Sigmoid colon (tissue), 7 donors: Measurements from ENCODE around the gene KCTD3. TPM values are rescaled to one million over a fixed set of nuclear protein-coding genes. Genes with fewer than 3 reads are reported as not detected.
A peak's percentile ranks its signal among the peaks of the same experiment; 100 is the strongest.

Source experiments
- DNase-seq: peaks from one replicate; pipeline ENCODE4 v3.0.0-alpha.2; 2019
- H3K27ac ChIP-seq, 4 donors: fragments of 200-600 bp; sonication (generic); one replicate each; pipeline ENCODE4 v1.5.1; 2016 to 2019; ENCODE audit warnings: mild to moderate bottlenecking in 1 of 4
- H3K27me3 ChIP-seq, 3 donors: fragments of 200-600 bp; sonication (generic); one replicate each; pipeline ENCODE4 v1.5.1; 2019; ENCODE audit warnings: mild to moderate bottlenecking in 1 of 3
- H3K36me3 ChIP-seq, 4 donors: fragments of 200-600 bp; sonication (generic); one replicate each; pipeline ENCODE4 v1.5.1; 2016 to 2019
- H3K4me1 ChIP-seq, 4 donors: fragments of 200-600 bp; sonication (generic); one replicate each; pipeline ENCODE4 v1.5.1; 2017 to 2019
- H3K4me3 ChIP-seq, 4 donors: fragments of 200-600 bp; sonication (generic); one replicate each; pipeline ENCODE4 v1.5.1; 2017 to 2019; ENCODE audit warnings: mild to moderate bottlenecking in 2 of 4, moderate library complexity in 1 of 4
- H3K9me3 ChIP-seq, 4 donors: fragments of 200-600 bp in 3 of 4; sonication (generic) in 3 of 4; one replicate each; pipeline versions ENCODE4 v1.5.1 to v1.6.1; 2013 to 2019
- EP300 ChIP-seq, 4 donors: sonication (generic); formaldehyde crosslinking; IDR thresholded peaks; one replicate each; pipeline ENCODE4 v1.6.1; 2017; ENCODE audit warnings: antibody characterized with exemption in 4 of 4
- POLR2A ChIP-seq, 2 donors: fragments of 450-650 bp; IDR thresholded peaks; one replicate each; pipeline ENCODE4 v1.6.1; 2016; ENCODE audit warnings: antibody characterized with exemption in 2 of 2, mild to moderate bottlenecking in 2 of 2, moderate library complexity in 2 of 2
- POLR2AphosphoS5 ChIP-seq, 4 donors: sonication (generic); formaldehyde crosslinking; IDR thresholded peaks; one replicate each; pipeline ENCODE4 v1.6.1; 2017; ENCODE audit warnings: antibody characterized with exemption in 4 of 4
- WGBS, 2 donors: extraction: QIAGEN DNeasy Blood & Tissue Kit; methylation state at CpG; one replicate each; pipeline ENCODE4 v1.1.7; 2013; 5-methylcytosine and 5-hydroxymethylcytosine counted together
- intact Hi-C: fragments of 100-400 bp; cut with DNase I; formaldehyde crosslinking; loops from one replicate; pipeline ENCODE4 v1.15.1; 2023
- polyA plus RNA-seq, 3 donors: library from polyadenylated mRNA; stranded (reverse); fragments of 200-250 nt; gene quantifications; one replicate each; pipeline ENCODE4 v1.2.3, GENCODE V29; 2013
- total RNA-seq, 4 donors: library from RNA; depleted of rRNA; stranded (reverse); fragments of >200 nt; gene quantifications; one replicate each; pipeline ENCODE4 v1.1.0, GENCODE V29; 2016
- TF ChIP-seq, protein P1 (sequence below), 4 experiments: fragments of 450-650 bp in 3 of 4; fragments of 200-600 bp in 1 of 4; IDR thresholded peaks; one replicate each; pipeline ENCODE4 v1.5.1; 2016 to 2019; ENCODE audit warnings: antibody characterized with exemption in 4 of 4, mild to moderate bottlenecking in 3 of 4, moderate library complexity in 2 of 4
- donor health status: healthy with polysubstance abuse.
- donor health status: Bipolar disorder and iron deficiency.
- donor health status: healthy.

KCTD3 gene
- total and polyA plus RNA-seq, 7 donors = 17.6 to 136 (median 93.0) TPM

DNA sequence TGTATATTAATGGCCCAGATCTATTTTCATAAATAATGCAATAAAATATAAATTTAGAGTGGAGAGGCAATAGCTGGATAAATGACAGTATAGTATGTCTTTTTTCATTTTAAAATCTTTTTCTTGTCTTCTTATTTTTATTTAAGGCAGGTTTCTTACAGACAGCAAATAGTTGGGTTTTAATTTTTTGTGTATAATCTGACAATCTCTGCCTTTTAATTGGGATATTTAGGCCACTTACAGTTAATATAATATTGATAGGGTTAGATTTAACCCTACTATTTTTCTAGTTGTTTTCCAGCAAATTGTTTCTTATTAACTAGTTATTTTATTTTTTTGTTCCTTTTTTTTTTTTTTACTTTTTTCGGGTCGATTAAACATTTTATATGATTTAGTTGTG is 23.3 kb upstream of the KCTD3 start:
- Histone ChIP-seq H3K4me3 (no peak overlapping the region), H3K4me1 (peaks cover 0 to 78% (median 33%) of the 10 kb centered on the region in 4 donors), H3K27ac (peak overlapping the region in 2 of 4 donors; percentile 58 to 71), H3K36me3 (no peaks in the 10 kb centered on the region), H3K27me3 (no peaks in the 10 kb centered on the region), H3K9me3 (no peaks in the 10 kb centered on the region)
- no peak for DNase-seq
- WGBS, 2 donors = 92 to 100% methylated on average over 2 of the region's 2 CpGs
- TF ChIP-seq, protein P1, sequence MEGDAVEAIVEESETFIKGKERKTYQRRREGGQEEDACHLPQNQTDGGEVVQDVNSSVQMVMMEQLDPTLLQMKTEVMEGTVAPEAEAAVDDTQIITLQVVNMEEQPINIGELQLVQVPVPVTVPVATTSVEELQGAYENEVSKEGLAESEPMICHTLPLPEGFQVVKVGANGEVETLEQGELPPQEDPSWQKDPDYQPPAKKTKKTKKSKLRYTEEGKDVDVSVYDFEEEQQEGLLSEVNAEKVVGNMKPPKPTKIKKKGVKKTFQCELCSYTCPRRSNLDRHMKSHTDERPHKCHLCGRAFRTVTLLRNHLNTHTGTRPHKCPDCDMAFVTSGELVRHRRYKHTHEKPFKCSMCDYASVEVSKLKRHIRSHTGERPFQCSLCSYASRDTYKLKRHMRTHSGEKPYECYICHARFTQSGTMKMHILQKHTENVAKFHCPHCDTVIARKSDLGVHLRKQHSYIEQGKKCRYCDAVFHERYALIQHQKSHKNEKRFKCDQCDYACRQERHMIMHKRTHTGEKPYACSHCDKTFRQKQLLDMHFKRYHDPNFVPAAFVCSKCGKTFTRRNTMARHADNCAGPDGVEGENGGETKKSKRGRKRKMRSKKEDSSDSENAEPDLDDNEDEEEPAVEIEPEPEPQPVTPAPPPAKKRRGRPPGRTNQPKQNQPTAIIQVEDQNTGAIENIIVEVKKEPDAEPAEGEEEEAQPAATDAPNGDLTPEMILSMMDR (IDR thresholded peaks at IDR 0.05) = no peak
- TF ChIP-seq EP300 (IDR thresholded peaks at IDR 0.05) = no peak
- TF ChIP-seq POLR2A (IDR thresholded peaks at IDR 0.05) = no peak
- no peak for TF ChIP-seq POLR2AphosphoS5 (IDR thresholded peaks at IDR 0.05)
- intact Hi-C loops = no loop called here

DNA sequence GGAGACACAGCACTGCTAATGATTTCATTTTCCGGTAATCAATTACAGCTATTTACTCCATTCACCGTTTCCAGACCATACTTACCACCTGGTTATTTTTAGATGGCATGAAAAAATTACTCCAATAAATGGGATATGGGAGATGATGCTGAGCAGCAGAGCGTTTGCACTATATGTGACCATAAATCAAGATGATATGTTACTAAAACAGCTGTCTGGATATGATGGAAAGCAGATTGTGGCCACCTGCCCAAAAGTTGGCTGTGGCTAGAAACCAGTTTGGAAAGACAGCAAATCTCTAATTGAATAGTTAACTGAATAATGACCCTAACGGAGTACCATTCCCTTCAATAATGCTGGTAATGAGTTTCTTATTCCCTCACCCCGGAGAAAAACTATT is 22.5 kb upstream of the KCTD3 start:
- whole genome bisulfite sequencing, 2 donors = 83 to 88% methylated on average over 5 of the region's 5 CpGs

GRCh38 chr1:215545096-215545495 is 22.0 kb upstream of the KCTD3 start:
- no peaks in the 10 kb centered on the region for H3K27me3 ChIP-seq
- no peak for TF ChIP-seq EP300 (IDR thresholded peaks at IDR 0.05)
- H3K4me3 ChIP-seq = no peak overlapping the region
- no peaks in the 10 kb centered on the region for H3K9me3 ChIP-seq
- intact Hi-C loops = no loop called here
- H3K4me1 ChIP-seq = peaks cover 0 to 66% (median 21%) of the 10 kb centered on the region in 4 donors
- no peaks in the 10 kb centered on the region for H3K36me3 ChIP-seq
- H3K27ac ChIP-seq = peak overlapping the region in 3 of 4 donors; percentile 32 to 71 (median 58)
- no peak for DNase-seq

More for the DNA sequence above, 22.5 kb upstream of the KCTD3 start:
- H3K36me3 ChIP-seq = no peaks in the 10 kb centered on the region
- peaks cover 0 to 71% (median 26%) of the 10 kb centered on the region in 4 donors for H3K4me1 ChIP-seq
- peak; percentile 67 for DNase-seq
- H3K27me3 ChIP-seq = no peaks in the 10 kb centered on the region
- H3K9me3 ChIP-seq = no peaks in the 10 kb centered on the region
- peak; percentile 63 to 90 (median 82) for TF ChIP-seq EP300 (IDR thresholded peaks at IDR 0.05)
- TF ChIP-seq, protein P1 (IDR thresholded peaks at IDR 0.05) = no peak
- TF ChIP-seq POLR2AphosphoS5 (IDR thresholded peaks at IDR 0.05) = peak; percentile 91 to 98 (median 94)
- TF ChIP-seq POLR2A (IDR thresholded peaks at IDR 0.05) = no peak
- intact Hi-C loops = no loop called here
- no peak overlapping the region for H3K4me3 ChIP-seq
- peak overlapping the region in 3 of 4 donors; percentile 32 to 71 (median 58) for H3K27ac ChIP-seq

GRCh38 chr1:215547011-215547410 is 20.1 kb upstream of the KCTD3 start:
- no peak for DNase-seq
- Histone ChIP-seq H3K27me3 (no peaks in the 10 kb centered on the region), H3K9me3 (no peaks in the 10 kb centered on the region), H3K4me1 (peaks cover 0 to 59% (median 15%) of the 10 kb centered on the region in 4 donors), H3K27ac (peak overlapping the region in 3 of 4 donors; percentile 58), H3K4me3 (no peak overlapping the region), H3K36me3 (no peaks in the 10 kb centered on the region)
- 16 to 67% methylated on average over 1 of the region's 1 CpG for WGBS, 2 donors
- peak in 3 of 4 donors; percentile 7 to 55 (median 36) for TF ChIP-seq POLR2AphosphoS5 (IDR thresholded peaks at IDR 0.05)
- peak in 1 of 4 donors; percentile 7 for TF ChIP-seq EP300 (IDR thresholded peaks at IDR 0.05)
- TF ChIP-seq, protein P1 (IDR thresholded peaks at IDR 0.05) = no peak
- intact Hi-C loops = loop anchor here (2.0 kb wide), 1 partner anchor 20 kb away; the partner anchor contains the start of gene KCTD3

- H3K27me3 ChIP-seq = no peaks in the 10 kb centered on the region
- no peak overlapping the region for H3K27ac ChIP-seq
- no peaks in the 10 kb centered on the region for H3K36me3 ChIP-seq
- H3K4me3 ChIP-seq = no peak overlapping the region
- intact Hi-C loops = no loop called here
- H3K9me3 ChIP-seq = no peaks in the 10 kb centered on the region
- no peak for DNase-seq
- H3K4me1 ChIP-seq = peaks cover 0 to 13% (median 6%) of the 10 kb centered on the region in 4 donors
- 93% methylated on average over 5 of the region's 5 CpGs for WGBS, 2 donors
- TF ChIP-seq, protein P1 (IDR thresholded peaks at IDR 0.05) = no peak
Observed at GRCh38 chr1:215551806-215552205, 15.3 kb upstream of the KCTD3 start.
